GM06990 (cell line): ENCODE measurements around the gene EYS.
"Not testable (repeated sequence)": the region's sequence is repeated elsewhere in the genome, so short reads cannot be mapped to it uniquely, and the experiment has no call there.

ENCODE experiments used
- DNase-seq: peaks from one replicate; pipeline ENCODE4 v3.0.0-alpha.2; 2011; ENCODE audit not compliant: insufficient read length; ENCODE audit errors: extremely low read depth
- H3K27me3 ChIP-seq: replicated peaks from 2 replicates; pipeline ENCODE4 v1.6.0; 2011; ENCODE audit warnings: low read length; ENCODE audit not compliant: control insufficient read depth, insufficient read depth
- H3K36me3 ChIP-seq: 2 replicates; pipeline ENCODE4 v1.5.1; 2011; ENCODE audit warnings: low read length; ENCODE audit not compliant: control insufficient read depth, insufficient read depth
- H3K4me3 ChIP-seq: replicated peaks from 2 replicates; pipeline ENCODE4 v1.5.1; 2011; ENCODE audit warnings: low read depth, mild to moderate bottlenecking, control low read depth, low read length
- CTCF ChIP-seq: IDR thresholded peaks from 2 replicates; pipeline ENCODE4 v1.5.1; 2011; ENCODE audit warnings: low read length, control low read depth, mild to moderate bottlenecking, inconsistent platforms; ENCODE audit not compliant: insufficient read depth, poor library complexity, severe bottlenecking

Gene EYS

DNA sequence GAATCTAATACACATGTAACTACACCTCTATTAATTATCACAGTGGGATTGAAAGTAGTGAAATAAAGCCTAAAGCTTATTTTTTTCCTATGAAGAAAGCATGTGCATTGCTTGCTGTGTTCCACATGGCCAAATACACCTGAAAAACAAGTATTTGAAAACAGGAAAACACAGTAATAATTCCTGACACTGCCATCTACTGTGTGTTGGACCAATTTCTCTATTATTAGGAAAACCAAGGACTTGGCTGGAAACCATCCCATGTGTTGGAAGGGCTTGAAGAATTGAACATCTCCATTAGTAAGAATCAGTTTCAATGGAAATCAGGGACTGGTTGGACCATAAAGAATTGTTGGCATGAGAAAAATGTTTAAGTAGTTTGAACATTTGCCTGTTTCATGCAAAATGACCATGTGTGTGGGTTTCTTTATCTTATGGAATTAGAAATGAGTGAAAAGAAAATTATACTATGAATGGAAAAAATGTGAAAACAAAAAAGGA is 1947.4 kb downstream of the EYS start:
- H3K4me3 ChIP-seq, result no peak overlapping the region
- no peak for DNase-seq
- no peaks in the 10 kb centered on the region for H3K27me3 ChIP-seq
- no peaks in the 10 kb centered on the region for H3K36me3 ChIP-seq
- no peak for TF ChIP-seq CTCF

- no peaks in the 10 kb centered on the region for H3K36me3 ChIP-seq
- no peak for TF ChIP-seq CTCF
- H3K4me3 ChIP-seq, result no peak overlapping the region
- no peak for DNase-seq
- H3K27me3 ChIP-seq, result no peaks in the 10 kb centered on the region
Measured at GRCh38 chr6:63757826-63758225, 1949.2 kb downstream of the EYS start.

DNA sequence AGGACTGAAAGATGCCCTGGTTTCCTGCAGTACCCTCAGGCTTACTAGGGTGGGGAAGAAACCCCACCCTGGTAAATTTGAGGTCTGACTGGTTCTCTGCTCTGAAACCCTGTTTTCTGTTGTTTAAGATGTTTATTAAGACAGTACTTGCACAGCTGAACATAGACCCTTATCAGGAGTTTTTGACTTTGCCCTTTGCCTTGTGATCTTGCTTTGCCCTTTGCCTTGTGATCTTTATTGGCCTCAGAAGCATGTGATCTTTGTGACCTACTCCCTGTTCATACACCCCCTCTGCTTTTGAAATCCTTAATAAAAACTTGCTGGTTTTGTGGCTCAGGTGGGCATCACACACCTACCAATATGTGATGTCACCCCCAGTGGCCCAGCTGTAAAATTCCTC is 1949.8 kb downstream of the EYS start:
- DNase-seq, H3K4me3 ChIP-seq, H3K27me3 ChIP-seq, H3K36me3 ChIP-seq: not testable (repeated sequence)

- DNase-seq, result no peak
- TF ChIP-seq CTCF, result no peak
- Histone ChIP-seq H3K36me3 (no peaks in the 10 kb centered on the region), H3K4me3 (no peak overlapping the region), H3K27me3 (no peaks in the 10 kb centered on the region)
Measured at GRCh38 chr6:63750400-63750799, 1956.6 kb downstream of the EYS start.

DNA sequence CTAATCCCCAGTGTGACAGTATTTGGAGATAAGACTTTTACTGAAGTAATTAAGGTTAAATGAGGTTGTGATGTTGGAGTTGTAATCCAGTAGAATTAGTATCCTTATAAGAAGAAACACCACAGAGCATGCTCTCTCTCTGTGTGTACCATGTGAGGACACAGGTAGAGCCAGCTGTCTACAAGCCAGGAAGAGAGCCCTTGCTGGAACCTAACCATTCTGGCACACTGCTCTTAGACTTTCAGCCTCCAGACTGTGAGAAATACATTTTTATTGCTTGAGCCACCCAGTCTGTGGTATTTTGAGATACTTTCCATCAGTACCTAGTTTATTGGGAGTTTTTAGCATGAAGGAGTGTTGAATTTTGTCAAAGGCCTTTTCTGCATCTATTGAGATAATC is 1961.2 kb downstream of the EYS start:
- H3K4me3 ChIP-seq, result no peak overlapping the region
- TF ChIP-seq CTCF, result no peak
- no peak for DNase-seq
- no peaks in the 10 kb centered on the region for H3K27me3 ChIP-seq
- H3K36me3 ChIP-seq, result no peaks in the 10 kb centered on the region

DNA sequence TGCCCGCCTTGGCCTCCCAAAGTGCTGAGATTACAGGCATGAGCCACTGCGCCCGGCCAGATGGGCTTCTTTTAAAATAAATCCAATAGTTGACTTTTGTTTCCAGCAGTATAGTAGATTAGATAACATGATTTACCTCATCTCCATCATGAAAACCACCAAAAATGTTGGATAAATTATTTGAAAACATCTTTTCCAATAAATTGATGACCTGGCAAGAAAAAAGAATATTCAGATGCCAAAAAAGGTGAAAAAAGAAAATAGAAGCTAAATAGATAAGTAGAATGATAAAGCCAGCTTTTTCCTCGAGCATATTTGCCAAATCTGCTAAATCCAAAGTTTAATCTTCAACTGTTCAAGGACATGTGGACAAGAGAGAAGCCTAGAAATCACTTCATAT is 1962.2 kb downstream of the EYS start:
- no peaks in the 10 kb centered on the region for H3K27me3 ChIP-seq
- DNase-seq, result no peak
- H3K36me3 ChIP-seq, result no peaks in the 10 kb centered on the region
- no peak for TF ChIP-seq CTCF
- no peak overlapping the region for H3K4me3 ChIP-seq
